NCI-H1105 treated with DMSO at 0.1 percent for 48 hours (cell line): ENCODE results near the gene HRH4.

ENCODE experiments used
- DNase-seq: peaks from one replicate; lab custom pipeline; 2025; lab: John Stamatoyannopoulos, UW

The HRH4 gene, protein sequence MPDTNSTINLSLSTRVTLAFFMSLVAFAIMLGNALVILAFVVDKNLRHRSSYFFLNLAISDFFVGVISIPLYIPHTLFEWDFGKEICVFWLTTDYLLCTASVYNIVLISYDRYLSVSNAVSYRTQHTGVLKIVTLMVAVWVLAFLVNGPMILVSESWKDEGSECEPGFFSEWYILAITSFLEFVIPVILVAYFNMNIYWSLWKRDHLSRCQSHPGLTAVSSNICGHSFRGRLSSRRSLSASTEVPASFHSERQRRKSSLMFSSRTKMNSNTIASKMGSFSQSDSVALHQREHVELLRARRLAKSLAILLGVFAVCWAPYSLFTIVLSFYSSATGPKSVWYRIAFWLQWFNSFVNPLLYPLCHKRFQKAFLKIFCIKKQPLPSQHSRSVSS

DNA sequence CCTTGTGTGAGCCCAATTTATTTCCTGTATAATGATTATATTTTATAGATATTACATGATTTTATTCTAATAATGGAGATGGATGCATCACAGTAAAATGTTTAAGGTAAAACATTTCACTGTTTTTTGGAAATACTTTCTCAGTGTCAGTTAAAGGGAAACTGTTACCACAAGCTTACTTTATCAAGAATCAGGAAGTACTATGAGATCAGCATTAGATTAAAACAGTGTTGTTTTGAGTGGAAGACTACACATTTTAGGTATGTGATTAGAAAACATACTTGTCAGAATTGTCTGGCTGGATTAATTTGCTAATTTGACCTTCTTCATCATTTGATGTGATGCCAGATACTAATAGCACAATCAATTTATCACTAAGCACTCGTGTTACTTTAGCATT lies at the start of gene HRH4:
Gene HRH4, plus strand, starts transcription at position 250 of the 400 bp plus-strand sequence. Its CDS starts 92 bp downstream, at position 342.
- DNase-seq = no peak

DNA sequence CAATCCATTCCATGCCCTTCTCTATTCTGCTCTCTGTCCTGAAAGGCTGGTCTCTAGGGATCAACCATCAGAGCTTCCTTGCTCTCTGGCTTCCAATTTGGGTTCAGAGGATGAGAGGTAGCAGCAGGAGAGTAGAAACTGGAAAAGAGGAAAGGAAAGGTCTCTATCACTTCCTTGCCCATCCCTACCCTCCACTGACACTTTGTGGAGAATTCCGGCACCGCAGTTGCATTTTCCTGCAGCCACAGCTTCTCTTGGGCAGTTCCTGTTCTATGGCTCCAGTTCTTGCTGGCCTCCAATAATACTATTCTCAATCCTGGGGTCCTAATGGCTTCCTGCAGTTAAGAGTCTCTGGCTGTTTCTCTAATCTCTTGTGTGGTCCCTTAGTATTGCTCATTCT lies 47.3 kb upstream of the HRH4 start:
- DNase-seq = no peak

DNA sequence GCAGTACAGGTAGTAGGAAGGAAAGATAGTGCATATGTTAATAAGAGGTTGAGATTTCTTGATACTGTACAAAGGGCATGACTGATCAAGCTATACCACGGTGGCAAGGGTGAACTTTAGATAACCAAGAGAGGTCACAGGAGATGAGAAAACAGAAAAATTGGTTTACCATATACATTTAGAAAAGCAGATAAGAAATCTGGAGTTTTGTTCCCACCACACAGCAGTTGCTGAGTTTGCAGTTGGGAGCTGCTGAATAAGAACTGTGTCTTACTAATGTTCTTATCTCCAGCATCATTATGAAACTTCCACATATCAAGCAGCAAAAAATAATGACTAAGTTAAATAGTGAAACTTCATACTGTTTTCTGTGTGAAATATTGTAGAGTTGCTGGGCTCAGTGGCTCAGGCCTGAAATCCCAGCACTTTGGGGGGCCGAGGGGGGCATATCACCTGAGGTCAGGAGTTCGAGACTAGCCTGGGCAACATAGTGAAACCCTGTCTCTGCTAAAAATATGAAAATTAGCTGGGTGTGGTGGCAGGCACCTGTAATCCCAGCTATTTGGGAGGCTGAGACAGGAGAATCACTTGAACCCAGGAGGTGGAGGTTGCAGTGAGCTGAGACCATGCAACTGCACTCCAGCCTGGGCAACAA lies 46.0 kb upstream of the HRH4 start:
- DNase-seq = no peak

- no peak for DNase-seq
These were observed 43.0 kb upstream of the HRH4 start for GRCh38 chr18:24417480-24417879.

- no peak for DNase-seq
These were observed 39.9 kb upstream of the HRH4 start for GRCh38 chr18:24420551-24420950.

DNA sequence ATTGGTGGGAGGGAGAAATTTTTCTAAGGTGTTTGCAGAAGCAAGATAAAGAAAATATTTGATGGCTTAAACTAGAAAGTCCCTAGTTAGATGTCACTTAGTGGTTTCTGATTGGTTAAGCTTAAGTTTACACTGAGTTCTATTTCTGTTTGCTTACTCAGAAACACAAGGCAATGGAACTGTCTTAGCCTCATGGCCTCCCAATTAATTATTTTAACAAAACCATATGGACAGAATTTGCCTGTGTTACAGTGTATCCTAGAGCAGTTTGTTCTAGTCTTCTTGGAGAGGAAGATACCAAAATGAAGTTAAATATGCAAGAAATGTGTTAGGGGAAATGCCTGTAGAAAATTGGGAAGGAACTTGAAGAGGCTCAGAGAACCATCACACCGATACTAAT lies 38.6 kb upstream of the HRH4 start:
- DNase-seq = no peak

DNA sequence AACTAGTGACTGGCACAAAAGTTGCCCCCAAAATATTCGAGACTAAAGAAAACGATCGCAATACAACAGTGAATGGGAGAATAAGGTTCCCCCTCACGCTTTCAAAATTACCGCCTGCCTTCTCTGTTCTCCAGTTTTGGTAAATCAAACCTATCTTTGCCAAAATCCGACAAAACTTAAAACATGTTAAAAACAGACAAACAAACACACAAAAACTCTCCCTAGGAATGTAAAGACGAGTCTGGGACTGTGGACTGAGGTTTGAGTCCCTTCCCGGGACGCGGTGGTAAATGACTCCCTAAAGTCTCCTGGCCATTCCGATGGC lies 34.4 kb upstream of the HRH4 start:
- DNase-seq = no peak

- DNase-seq = peak; percentile 86
These were observed 33.8 kb upstream of the HRH4 start, which contains the start of gene IMPACT for GRCh38 chr18:24426398-24427294. Gene IMPACT, plus strand, starts transcription at chr18:24426670. Its CDS starts 87 bp downstream, at chr18:24426757.

DNA sequence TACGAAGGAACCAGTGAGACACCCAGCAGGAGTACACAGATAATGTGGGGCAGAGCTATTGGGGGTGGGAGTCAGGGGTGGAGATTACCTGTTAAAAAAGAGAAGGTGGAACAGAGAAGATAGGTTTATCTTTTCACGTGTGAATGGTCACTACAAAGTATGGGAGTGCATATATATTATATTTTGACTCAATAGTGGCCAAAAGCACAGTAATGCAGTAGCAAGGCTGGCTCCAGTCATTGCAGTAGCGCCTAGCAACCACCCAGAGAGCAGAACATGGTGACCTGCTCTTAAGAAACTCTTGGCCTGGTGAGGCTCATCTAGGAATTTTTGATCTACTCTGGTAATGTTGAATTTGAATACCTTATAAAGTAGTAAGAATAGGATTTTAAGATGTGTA lies 33.0 kb upstream of the HRH4 start:
- DNase-seq = peak; percentile 22

GRCh38 chr18:24428709-24429108 lies 31.7 kb upstream of the HRH4 start:
- DNase-seq = no peak

DNA sequence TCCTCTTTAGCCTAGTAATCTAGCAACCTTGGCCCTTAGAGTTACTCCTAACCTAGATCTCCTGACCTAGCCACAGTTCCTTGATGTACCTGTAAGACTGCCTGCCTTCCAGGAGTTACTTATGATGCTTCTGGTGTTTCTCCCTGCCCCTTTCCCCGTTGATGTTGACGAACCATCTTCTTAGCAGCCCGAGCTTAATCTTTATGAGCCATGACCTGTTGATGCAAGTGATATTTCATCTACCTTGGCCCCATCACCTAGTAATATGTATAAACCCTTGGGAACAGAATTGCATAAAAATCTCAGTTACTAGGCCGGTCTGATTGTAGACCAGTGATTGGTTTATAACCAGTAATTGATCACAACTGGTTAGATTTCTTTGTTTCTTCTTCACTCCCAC lies 31.2 kb upstream of the HRH4 start:
- no peak for DNase-seq

GRCh38 chr18:24432618-24433017 lies 27.8 kb upstream of the HRH4 start:
- no peak for DNase-seq

GRCh38 chr18:24436939-24437338 lies 23.5 kb upstream of the HRH4 start:
- no peak for DNase-seq

DNA sequence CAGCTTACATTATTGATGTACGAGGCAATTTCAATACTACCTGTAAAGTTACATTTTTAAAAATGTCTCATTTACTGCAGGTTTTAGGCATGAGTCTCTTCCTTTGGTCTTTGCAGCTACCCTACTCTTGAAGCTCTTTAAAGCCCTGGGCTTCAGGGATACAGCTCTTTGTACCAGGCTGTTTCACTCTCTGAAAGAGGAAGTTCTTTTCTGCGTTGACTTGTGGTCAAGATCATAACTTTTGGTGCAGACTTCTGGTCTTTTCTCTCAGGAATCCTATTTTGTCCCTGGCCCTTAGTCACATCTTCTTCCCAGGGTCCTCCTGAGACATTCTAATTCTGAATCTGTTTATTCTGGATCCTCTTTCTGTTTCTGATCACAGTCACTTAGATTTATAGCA lies 16.6 kb upstream of the HRH4 start:
- DNase-seq = no peak

DNA sequence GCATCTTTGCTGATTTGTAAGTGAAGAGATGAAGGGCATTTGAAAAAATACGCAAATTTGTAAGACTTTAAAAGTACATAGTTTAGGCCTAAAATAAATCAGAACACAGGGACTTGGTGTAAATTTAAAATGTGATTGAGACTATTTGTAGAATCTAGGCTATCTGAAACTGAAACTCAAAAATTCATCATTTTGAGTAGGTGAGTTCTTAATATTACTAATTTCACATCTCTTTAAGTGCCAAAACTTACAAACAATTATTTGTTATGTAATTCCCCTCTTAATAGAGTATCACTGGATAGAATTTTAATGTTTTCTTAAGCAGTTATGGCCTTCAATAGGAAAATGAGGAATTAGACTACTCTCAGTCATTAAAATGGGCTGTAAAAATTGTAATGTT lies 14.0 kb upstream of the HRH4 start:
- no peak for DNase-seq

DNA sequence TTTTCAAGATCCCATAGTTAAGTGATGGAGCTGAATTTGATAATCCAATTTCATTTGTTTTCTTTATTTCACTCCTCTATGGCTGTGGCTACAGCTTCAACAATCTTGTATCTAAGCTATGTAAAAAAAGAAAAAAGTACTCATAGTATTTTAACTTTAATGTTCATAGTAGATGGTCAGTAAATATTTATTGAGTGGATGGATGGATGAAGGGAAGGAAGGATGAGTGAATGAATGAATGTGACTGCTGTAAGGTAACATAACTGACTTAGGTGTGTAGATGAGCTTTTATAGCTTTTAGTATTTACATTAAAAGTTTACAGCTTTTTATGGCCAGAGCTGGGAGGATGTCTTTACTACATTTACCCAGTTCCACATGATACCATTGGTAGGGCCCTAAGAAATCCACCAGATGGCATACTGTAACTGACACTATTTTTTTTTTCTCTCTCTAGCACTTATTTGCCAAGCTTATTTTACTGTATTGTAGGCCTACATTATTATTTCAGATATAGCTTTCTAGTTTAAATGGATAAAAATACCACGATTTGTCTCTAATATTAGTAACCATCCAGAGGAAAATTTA lies 13.4 kb upstream of the HRH4 start:
- DNase-seq = no peak

GRCh38 chr18:24447961-24448360 lies 12.5 kb upstream of the HRH4 start:
- DNase-seq = no peak

DNA sequence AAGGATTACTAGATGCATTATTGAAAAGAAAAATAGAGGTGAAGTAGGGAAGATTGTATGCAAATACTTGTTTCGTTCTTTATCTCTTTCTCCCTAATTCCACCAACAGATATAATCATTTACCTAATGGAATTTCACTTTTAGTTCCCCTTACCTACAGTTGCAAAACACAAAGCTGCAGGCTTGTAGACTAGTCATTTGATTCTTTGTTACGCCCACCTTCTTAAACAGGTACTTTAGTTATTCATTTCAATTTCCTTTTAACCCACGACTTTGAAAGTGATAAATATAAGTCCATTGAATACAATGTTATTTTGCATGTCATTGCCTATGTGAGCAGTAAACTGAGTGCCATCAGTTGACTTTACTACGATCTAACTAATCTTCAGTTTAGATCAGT lies 3.9 kb upstream of the HRH4 start:
- no peak for DNase-seq

DNA sequence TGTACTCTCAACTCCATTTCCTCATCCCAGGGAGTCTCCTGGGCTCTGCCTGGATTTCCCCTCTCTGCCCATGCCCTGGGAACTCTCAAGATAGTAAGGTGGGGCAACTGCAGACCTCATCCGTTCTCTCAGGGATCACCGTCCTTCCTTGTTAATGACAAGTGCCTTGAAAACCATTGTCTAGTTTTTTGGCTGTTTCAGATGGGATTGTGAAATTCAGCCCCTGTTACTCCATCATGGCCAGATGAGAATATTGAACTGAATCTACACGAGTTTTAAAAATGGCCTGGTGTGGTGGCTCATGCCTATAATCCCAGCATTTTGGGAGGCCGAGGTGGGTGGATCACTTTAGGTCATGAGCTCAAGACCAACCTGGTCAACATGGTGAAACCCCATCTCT lies 665 bp upstream of the HRH4 start:
- DNase-seq = no peak

DNA sequence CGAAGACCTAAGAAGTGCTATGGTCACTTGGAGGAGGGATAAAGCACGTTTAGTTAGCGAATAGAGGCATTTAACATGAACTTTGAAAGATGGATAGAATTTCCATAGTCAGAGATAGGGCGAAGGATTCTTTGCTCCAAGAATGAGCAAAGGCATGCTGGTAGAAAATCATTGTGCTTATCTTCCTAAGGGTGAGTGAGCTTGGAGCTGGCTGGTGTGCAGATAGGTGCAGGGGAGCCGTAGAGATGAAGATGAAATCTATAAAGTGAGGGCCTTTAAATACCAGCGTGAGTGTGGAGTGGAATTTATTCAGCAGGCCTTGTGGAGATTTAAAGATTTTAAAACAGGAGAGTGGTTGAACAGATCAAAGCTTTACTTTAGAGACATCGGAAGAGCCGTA lies 1.6 kb downstream of the HRH4 start:
- no peak for DNase-seq

GRCh38 chr18:24462838-24463775 lies 2.7 kb downstream of the HRH4 start:
- no peak for DNase-seq
